Esophagus squamous epithelium (tissue), 5 donors: Measurements from ENCODE around the gene OR52K2. TPM values are rescaled to one million over a fixed set of nuclear protein-coding genes. Genes with fewer than 3 reads are reported as not detected.

Experiments used
- DNase-seq: peaks from one replicate; lab custom pipeline; 2025; lab: John Stamatoyannopoulos, UW
- H3K27ac ChIP-seq, 4 donors: fragments of 200-600 bp; sonication (generic); one replicate each; pipeline ENCODE4 v1.5.1; 2016 to 2019; ENCODE audit warnings: mild to moderate bottlenecking in 1 of 4
- H3K27me3 ChIP-seq, 4 donors: fragments of 200-600 bp; sonication (generic); 1 replicate in 3 of 4; 2 replicates in 1 of 4; pipeline versions ENCODE4 v1.5.1 to v1.6.0; 2017 to 2021; ENCODE audit warnings: antibody characterized with exemption in 1 of 4
- H3K36me3 ChIP-seq, 3 donors: fragments of 200-600 bp; sonication (generic); one replicate each; pipeline ENCODE4 v1.5.1; 2016 to 2019
- H3K4me1 ChIP-seq, 3 donors: fragments of 200-600 bp; sonication (generic); one replicate each; pipeline ENCODE4 v1.5.1; 2017 to 2019
- H3K4me3 ChIP-seq, 4 donors: fragments of 200-600 bp; sonication (generic); 1 replicate in 3 of 4; 2 replicates in 1 of 4; pipeline ENCODE4 v1.5.1; 2016 to 2019; ENCODE audit warnings: mild to moderate bottlenecking in 2 of 4, moderate library complexity in 1 of 4
- H3K9me3 ChIP-seq, 3 donors: fragments of 200-600 bp; sonication (generic); one replicate each; pipeline ENCODE4 v1.5.1; 2016 to 2019
- POLR2A ChIP-seq, 4 donors: fragments of 450-650 bp; IDR thresholded peaks; one replicate each; pipeline ENCODE4 v1.6.1; 2017; ENCODE audit warnings: antibody characterized with exemption in 4 of 4, mild to moderate bottlenecking in 4 of 4, moderate library complexity in 3 of 4
- WGBS, 2 donors: methylation state at CpG; one replicate each; pipeline ENCODE4 v1.1.5; 2018; 5-methylcytosine and 5-hydroxymethylcytosine counted together
- intact Hi-C: fragments of 100-400 bp; cut with DNase I; formaldehyde crosslinking; loops from one replicate; pipeline ENCODE4 v1.15.0; 2022
- total RNA-seq, 4 donors: library from RNA; depleted of rRNA; stranded (reverse); fragments of >200 nt; gene quantifications; one replicate each; pipeline ENCODE4 v1.1.0, GENCODE V29; 2016
- TF ChIP-seq, protein P1 (sequence below), 6 experiments: fragments of 450-650 bp in 4 of 6; fragments of 200-600 bp in 2 of 6; sonication (generic) in 2 of 6; IDR thresholded peaks; one replicate each; pipeline ENCODE4 v1.5.1; 2016 to 2019; ENCODE audit warnings: antibody characterized with exemption in 6 of 6, mild to moderate bottlenecking in 4 of 6, moderate library complexity in 4 of 6
- donor health status: DM: yes; HTN: yes; CAD: no.

The OR52K2 gene
- total RNA-seq, 4 donors from 2014 or later = not detected

DNA sequence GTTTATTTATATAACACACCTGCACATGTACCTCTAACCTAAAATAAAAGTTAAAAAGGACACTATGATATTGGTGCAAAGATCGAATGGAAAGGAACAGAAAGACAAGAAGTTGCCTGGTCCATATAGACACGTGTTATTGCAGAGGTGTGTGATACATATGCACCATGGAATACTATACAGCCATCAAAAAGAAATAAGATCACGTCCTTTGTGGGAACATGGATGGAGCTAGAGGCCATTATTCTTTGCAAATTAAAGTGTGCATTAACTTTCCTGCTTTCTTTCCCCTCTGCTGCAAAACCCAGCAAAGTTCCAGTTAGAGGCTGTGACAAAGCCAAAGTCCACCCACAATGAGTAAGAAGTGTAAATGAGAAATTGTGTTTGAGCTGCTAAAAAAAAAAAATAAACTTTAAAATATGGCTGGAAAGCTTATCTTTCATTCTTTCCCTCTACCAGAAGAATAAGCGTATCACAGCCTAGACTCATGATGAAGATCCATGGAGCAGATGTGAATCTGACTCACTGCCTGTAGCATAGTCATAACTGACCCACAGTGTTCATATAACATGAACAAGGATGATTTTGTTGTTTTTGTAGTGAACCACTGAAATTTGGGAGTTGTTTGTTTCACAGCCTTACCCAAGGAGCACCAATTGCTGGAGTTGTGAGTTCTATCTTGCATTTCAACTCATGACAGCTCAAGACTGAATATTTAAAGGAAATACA lies 42.9 kb downstream of the OR52K2 start:
- no peak for TF ChIP-seq POLR2A (IDR thresholded peaks at IDR 0.05)
- TF ChIP-seq, protein P1, sequence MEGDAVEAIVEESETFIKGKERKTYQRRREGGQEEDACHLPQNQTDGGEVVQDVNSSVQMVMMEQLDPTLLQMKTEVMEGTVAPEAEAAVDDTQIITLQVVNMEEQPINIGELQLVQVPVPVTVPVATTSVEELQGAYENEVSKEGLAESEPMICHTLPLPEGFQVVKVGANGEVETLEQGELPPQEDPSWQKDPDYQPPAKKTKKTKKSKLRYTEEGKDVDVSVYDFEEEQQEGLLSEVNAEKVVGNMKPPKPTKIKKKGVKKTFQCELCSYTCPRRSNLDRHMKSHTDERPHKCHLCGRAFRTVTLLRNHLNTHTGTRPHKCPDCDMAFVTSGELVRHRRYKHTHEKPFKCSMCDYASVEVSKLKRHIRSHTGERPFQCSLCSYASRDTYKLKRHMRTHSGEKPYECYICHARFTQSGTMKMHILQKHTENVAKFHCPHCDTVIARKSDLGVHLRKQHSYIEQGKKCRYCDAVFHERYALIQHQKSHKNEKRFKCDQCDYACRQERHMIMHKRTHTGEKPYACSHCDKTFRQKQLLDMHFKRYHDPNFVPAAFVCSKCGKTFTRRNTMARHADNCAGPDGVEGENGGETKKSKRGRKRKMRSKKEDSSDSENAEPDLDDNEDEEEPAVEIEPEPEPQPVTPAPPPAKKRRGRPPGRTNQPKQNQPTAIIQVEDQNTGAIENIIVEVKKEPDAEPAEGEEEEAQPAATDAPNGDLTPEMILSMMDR (IDR thresholded peaks at IDR 0.05) = no peak
- Histone ChIP-seq H3K27me3 (peaks cover 0 to 10% (median 0%) of the 10 kb centered on the region in 4 donors), H3K4me3 (no peak overlapping the region), H3K27ac (no peak overlapping the region), H3K9me3 (no peaks in the 10 kb centered on the region), H3K4me1 (peaks cover 0 to 16% (median 0%) of the 10 kb centered on the region in 3 donors), H3K36me3 (no peaks in the 10 kb centered on the region)
- no peak for DNase-seq
- WGBS, 2 donors = 78 to 86% methylated on average over 4 of the region's 4 CpGs
- intact Hi-C loops = no loop called here

DNA sequence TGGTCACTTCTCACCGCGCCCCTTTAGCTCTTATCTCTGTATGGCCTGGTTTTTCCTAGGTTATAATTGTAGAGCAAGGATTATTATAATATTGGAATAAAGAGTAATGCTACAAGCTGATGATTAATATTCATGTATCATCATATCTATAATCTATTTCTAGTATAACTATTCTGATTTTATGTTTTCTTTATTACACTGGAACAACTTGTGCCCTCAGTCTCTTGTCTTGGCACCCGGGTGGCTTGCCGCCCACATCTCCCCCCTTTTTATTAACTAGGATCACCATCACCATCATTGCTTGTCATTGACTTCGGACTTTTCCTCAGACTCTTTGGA lies 44.4 kb downstream of the OR52K2 start:
- WGBS, 2 donors = 26 to 34% methylated on average over 5 of the region's 5 CpGs
- Histone ChIP-seq H3K9me3 (no peaks in the 10 kb centered on the region), H3K27ac (no peak overlapping the region), H3K4me3 (no peak overlapping the region), H3K36me3 (no peaks in the 10 kb centered on the region), H3K4me1 (peaks cover 0 to 20% (median 0%) of the 10 kb centered on the region in 3 donors), H3K27me3 (peaks cover 0 to 17% (median 0%) of the 10 kb centered on the region in 4 donors)
- no peak for TF ChIP-seq POLR2A (IDR thresholded peaks at IDR 0.05)
- TF ChIP-seq, protein P1 (IDR thresholded peaks at IDR 0.05) = no peak
- DNase-seq = no peak
- intact Hi-C loops = no loop called here

DNA sequence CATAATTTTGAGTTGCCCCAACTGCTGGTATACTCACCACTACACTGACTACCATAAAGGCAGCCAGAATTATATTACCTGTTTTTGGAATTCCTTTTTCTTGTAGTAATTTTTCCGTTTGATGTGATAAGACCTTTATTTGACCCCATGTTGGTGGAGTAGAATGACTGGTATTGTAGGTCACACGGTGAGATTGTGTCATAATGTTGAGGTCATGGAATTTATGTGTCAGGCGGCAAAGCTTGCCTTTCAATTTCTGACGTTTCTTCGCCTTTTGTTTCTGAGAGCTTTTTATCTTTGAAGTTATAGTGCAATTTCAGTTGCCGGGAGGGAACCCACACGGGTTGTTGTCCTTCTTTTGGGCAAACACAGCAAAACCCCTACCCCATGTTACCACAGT lies 46.4 kb downstream of the OR52K2 start:
- no peak overlapping the region for H3K27ac ChIP-seq
- H3K4me3 ChIP-seq = no peak overlapping the region
- 51 to 57% methylated on average over 7 of the region's 7 CpGs for WGBS, 2 donors
- no peaks in the 10 kb centered on the region for H3K9me3 ChIP-seq
- peaks cover 0 to 17% (median 0%) of the 10 kb centered on the region in 4 donors for H3K27me3 ChIP-seq
- TF ChIP-seq POLR2A (IDR thresholded peaks at IDR 0.05) = no peak
- TF ChIP-seq, protein P1 (IDR thresholded peaks at IDR 0.05) = no peak
- no peaks in the 10 kb centered on the region for H3K36me3 ChIP-seq
- no peak for DNase-seq
- peaks cover 0 to 24% (median 0%) of the 10 kb centered on the region in 3 donors for H3K4me1 ChIP-seq
- intact Hi-C loops = loop anchor here (5.0 kb wide), 1 partner anchor 313 kb away; no protein-coding TSS in a partner anchor

DNA sequence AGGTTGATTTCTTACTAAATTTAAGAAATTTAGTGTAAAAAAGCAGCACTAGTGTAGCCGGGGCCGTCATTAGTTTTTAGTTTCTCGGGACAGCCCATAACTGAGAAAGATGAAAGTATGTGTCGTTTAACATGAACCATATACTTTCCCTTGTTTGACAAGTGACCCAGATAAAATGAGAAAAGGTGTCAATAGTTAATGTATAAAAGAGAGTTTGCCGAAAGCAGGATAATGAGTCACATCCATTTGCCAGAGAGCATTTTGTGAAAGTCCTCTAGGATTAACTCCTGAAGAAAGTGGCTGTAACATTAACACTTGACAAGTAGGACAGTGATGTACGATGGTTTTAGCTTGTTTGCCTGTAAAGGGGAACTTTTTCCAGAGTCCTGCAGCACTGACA lies 46.9 kb downstream of the OR52K2 start:
- H3K9me3 ChIP-seq = no peaks in the 10 kb centered on the region
- H3K4me1 ChIP-seq = peaks cover 0 to 24% (median 0%) of the 10 kb centered on the region in 3 donors
- no peak for DNase-seq
- 47 to 64% methylated on average over 6 of the region's 6 CpGs for WGBS, 2 donors
- no peak for TF ChIP-seq POLR2A (IDR thresholded peaks at IDR 0.05)
- TF ChIP-seq, protein P1 (IDR thresholded peaks at IDR 0.05) = no peak
- H3K4me3 ChIP-seq = no peak overlapping the region
- intact Hi-C loops = loop anchor here (5.0 kb wide), 1 partner anchor 314 kb away; no protein-coding TSS in a partner anchor
- no peak overlapping the region for H3K27ac ChIP-seq
- peaks cover 0 to 17% (median 0%) of the 10 kb centered on the region in 4 donors for H3K27me3 ChIP-seq
- no peaks in the 10 kb centered on the region for H3K36me3 ChIP-seq

DNA sequence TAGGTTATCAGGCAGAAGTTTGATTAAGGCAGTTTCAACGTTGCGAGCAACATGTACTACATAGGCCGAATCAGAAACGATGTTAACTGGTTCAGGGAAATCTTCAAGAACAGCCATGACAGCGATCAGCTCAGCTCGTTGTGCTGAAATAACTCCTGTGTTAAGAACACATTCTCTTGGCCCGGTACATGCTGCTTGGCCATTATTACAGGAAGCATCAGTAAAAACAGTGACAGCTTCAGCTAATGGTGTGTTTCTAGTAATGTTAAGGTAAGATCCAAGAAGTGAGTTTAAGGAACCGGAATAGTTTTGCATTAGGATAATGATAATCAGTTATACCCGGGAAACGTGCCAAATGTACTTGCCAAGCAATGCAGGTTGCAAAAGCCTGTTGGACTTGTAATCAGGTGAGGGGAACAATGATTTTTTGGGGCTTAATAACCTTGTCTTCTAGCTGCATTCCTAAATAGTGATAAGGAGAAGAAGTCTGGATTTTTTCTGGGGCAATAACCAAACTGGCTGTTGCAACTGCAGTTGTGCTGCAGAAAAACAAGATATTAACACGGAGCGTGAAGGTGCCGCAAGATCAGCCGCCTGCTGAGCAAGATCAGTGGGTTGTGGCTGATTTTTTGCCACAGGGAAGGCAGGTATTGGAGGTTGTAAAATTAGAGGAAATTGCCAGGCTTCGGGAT lies 47.6 kb downstream of the OR52K2 start:
- H3K9me3 ChIP-seq = no peaks in the 10 kb centered on the region
- H3K27ac ChIP-seq = no peak overlapping the region
- no peak for DNase-seq
- TF ChIP-seq, protein P1 (IDR thresholded peaks at IDR 0.05) = no peak
- TF ChIP-seq POLR2A (IDR thresholded peaks at IDR 0.05) = no peak
- no peak overlapping the region for H3K4me3 ChIP-seq
- no peaks in the 10 kb centered on the region for H3K36me3 ChIP-seq
- intact Hi-C loops = loop anchor here (5.0 kb wide), 1 partner anchor 314 kb away; no protein-coding TSS in a partner anchor
- WGBS, 2 donors = 23 to 52% methylated on average over 15 of the region's 15 CpGs
- H3K27me3 ChIP-seq = peaks cover 0 to 17% (median 0%) of the 10 kb centered on the region in 4 donors
- H3K4me1 ChIP-seq = peaks cover 0 to 24% (median 0%) of the 10 kb centered on the region in 3 donors
